ES-I3 (cell line): Measurements from ENCODE around the gene ZNF658.
"Not testable (repeated sequence)": the region's sequence is repeated elsewhere in the genome, so short reads cannot be mapped to it uniquely, and the experiment has no call there.

Experiments used
- H3K36me3 ChIP-seq: 2 replicates; pipeline ENCODE4 v1.6.1; 2013; ENCODE audit warnings: mild to moderate bottlenecking, low read length, control low read depth, moderate library complexity; ENCODE audit not compliant: insufficient read depth
- H3K4me1 ChIP-seq: 2 replicates; pipeline ENCODE4 v1.6.1; 2013; ENCODE audit warnings: mild to moderate bottlenecking, control low read depth, low read length; ENCODE audit not compliant: insufficient read depth
- H3K9ac ChIP-seq: 2 replicates; pipeline ENCODE4 v1.6.1; 2013; ENCODE audit warnings: low read depth, mild to moderate bottlenecking, low read length, moderate library complexity
- H3K9me3 ChIP-seq: 2 replicates; pipeline ENCODE4 v1.6.1; 2013; ENCODE audit warnings: mild to moderate bottlenecking, low read length, moderate library complexity; ENCODE audit not compliant: control insufficient read depth, insufficient read depth

ZNF658 gene

GRCh38 chr9:66900490-66901131 is at the start of gene ZNF658:
ZNF658 (plus strand) TSS chr9:66900725; CDS start chr9:66903562, 2,837 bp downstream.
- H3K4me1 ChIP-seq, H3K9me3 ChIP-seq, H3K36me3 ChIP-seq: not testable (repeated sequence)
- peak within 1 kb of the TSS; percentile 54; the same call in 1 of the 2 replicates for H3K9ac ChIP-seq

GRCh38 chr9:66861732-66862131 is 38.8 kb upstream of the ZNF658 start:
- not testable (repeated sequence) for H3K36me3 ChIP-seq, H3K9me3 ChIP-seq, H3K4me1 ChIP-seq, H3K9ac ChIP-seq

GRCh38 chr9:66868660-66869059 is 31.9 kb upstream of the ZNF658 start:
- not testable (repeated sequence) for H3K4me1 ChIP-seq, H3K9ac ChIP-seq, H3K36me3 ChIP-seq, H3K9me3 ChIP-seq

GRCh38 chr9:66880605-66881004 is 19.9 kb upstream of the ZNF658 start:
- not testable (repeated sequence) for H3K36me3 ChIP-seq, H3K4me1 ChIP-seq, H3K9me3 ChIP-seq, H3K9ac ChIP-seq

DNA sequence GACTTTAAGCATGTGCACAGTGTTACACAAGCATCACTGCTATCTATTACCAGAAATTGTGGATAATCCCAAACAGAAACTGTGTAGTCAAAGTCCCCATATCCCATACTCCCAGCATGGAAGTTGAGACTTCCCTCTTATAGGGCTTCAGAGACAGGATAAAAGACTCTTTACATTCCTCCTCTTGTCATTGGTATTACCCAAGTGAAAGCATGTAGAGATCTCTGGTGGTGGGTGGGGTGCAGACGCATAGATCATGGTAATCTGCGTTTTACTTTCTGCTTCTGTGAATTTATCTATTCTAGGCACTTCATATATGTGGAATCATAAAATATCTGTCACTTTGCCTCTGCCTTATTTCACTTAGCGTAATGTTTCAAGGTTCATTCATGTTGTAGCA is 18.7 kb upstream of the ZNF658 start:
- not testable (repeated sequence) for H3K9me3 ChIP-seq, H3K36me3 ChIP-seq, H3K9ac ChIP-seq, H3K4me1 ChIP-seq

DNA sequence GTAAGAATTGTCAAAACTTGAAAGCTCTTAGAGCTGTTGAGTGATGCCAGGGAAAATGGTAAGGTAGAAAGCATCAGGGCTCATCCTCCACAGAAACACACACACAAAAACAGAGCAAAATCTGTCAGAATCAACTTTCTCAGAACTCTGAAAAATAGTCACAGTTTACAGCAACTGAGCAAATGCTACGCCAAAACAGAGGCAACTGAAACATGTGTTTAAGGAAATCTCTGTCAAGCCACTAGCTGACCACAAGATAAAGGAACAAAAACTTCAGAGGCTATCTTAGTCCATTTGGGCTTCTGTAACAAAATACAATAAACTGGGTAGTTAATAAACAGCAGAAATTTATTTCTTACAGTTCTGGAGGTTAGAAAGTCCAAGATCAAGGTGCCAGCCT is 10.2 kb upstream of the ZNF658 start:
- not testable (repeated sequence) for H3K9ac ChIP-seq, H3K36me3 ChIP-seq, H3K4me1 ChIP-seq, H3K9me3 ChIP-seq

- not testable (repeated sequence) for H3K4me1 ChIP-seq, H3K36me3 ChIP-seq, H3K9me3 ChIP-seq
- H3K9ac ChIP-seq: peak overlapping the region; percentile 54; the same call in 1 of the 2 replicates
Observed at GRCh38 chr9:66901141-66901540, 616 bp downstream of the ZNF658 start.

GRCh38 chr9:66909560-66909959 is 9.0 kb downstream of the ZNF658 start:
- not testable (repeated sequence) for H3K4me1 ChIP-seq, H3K36me3 ChIP-seq, H3K9ac ChIP-seq, H3K9me3 ChIP-seq

- not testable (repeated sequence) for H3K9ac ChIP-seq, H3K36me3 ChIP-seq, H3K4me1 ChIP-seq, H3K9me3 ChIP-seq
Observed at GRCh38 chr9:66920072-66920471, 19.5 kb downstream of the ZNF658 start.

DNA sequence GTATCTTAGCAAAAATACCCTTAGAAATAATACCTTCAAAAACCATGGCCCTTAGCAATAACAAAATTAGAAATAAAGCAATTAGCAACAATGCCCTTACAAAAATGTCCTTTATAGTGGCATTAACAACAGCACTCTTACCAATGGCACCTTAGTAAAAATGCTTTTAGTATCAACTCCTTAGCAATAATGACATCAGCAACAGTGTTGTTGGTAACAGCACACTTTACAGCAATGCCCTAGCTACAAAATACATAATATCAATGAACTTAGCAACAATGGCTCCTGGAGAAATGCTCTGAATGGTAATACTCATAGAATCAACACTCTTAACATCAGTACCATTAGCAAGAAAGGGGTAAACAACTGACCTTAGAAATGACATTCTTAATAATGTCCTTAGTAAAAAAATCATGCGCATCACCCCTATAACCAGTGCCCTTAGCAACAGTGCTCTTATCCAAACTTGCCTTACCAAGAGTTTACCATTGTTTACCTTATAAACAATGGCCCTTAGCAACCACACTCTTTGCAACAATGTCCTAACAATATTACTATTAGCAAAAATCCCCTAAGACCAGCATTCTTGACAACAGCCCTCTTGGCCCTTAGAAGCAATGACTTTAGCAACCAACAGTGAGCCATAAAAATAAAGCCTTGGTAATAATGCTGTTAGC is 35.8 kb downstream of the ZNF658 start:
- H3K9me3 ChIP-seq, H3K4me1 ChIP-seq, H3K36me3 ChIP-seq, H3K9ac ChIP-seq: not testable (repeated sequence)

DNA sequence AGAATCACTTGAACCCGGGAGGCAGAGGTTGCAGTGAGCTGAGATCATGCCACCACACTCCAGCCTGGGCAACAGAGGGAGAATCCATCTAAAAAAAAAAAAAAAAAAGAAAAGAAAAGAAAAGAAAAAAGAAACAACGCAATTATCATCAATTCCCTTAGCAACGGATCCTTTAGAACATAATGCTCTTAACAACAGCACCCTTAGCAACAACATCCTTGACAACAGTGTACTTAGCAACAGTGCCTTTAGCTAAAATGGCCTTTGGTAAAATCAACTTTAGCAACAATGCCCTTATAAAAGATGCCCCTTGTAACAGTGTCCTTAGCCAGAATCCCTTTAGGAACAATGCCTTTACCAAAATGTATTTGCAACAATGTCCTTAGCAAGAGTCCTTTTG is 37.1 kb downstream of the ZNF658 start:
- not testable (repeated sequence) for H3K9me3 ChIP-seq, H3K9ac ChIP-seq, H3K36me3 ChIP-seq, H3K4me1 ChIP-seq

- H3K9me3 ChIP-seq, H3K4me1 ChIP-seq, H3K9ac ChIP-seq, H3K36me3 ChIP-seq: not testable (repeated sequence)
Observed at GRCh38 chr9:66938322-66938721, 37.8 kb downstream of the ZNF658 start.

GRCh38 chr9:66939878-66940830 is 39.6 kb downstream of the ZNF658 start:
- H3K9ac ChIP-seq, H3K4me1 ChIP-seq, H3K36me3 ChIP-seq, H3K9me3 ChIP-seq: not testable (repeated sequence)

- H3K9me3 ChIP-seq, H3K9ac ChIP-seq, H3K4me1 ChIP-seq, H3K36me3 ChIP-seq: not testable (repeated sequence)
Observed at GRCh38 chr9:66942400-66943155, 42.1 kb downstream of the ZNF658 start.
